HEK293 (cell line): ENCODE data around the gene RIMKLA.

ENCODE experiments used
- OSR2 ChIP-seq: fragments of 450-650 bp; formaldehyde crosslinking; IDR thresholded peaks from 2 replicates; pipeline ENCODE4 v1.5.1; 2016; ENCODE audit warnings: missing biosample characterization, missing genetic modification characterization
- SP2 ChIP-seq: fragments of 450-650 bp; formaldehyde crosslinking; IDR thresholded peaks from 2 replicates; pipeline ENCODE4 v1.5.1; 2016; ENCODE audit warnings: missing biosample characterization, missing genetic modification characterization
- SP3 ChIP-seq: fragments of 450-650 bp; formaldehyde crosslinking; IDR thresholded peaks from 2 replicates; pipeline ENCODE4 v1.5.1; 2016; ENCODE audit warnings: missing biosample characterization, missing genetic modification characterization
- ZNF112 ChIP-seq: fragments of 450-650 bp; formaldehyde crosslinking; IDR thresholded peaks from 2 replicates; pipeline ENCODE4 v1.5.0; 2017; ENCODE audit warnings: missing biosample characterization, missing genetic modification characterization
- ZNF114 ChIP-seq: fragments of 450-650 bp; formaldehyde crosslinking; IDR thresholded peaks from 2 replicates; pipeline ENCODE4 v1.5.0; 2017; ENCODE audit warnings: missing biosample characterization, missing genetic modification characterization
- ZNF146 ChIP-seq: fragments of 450-650 bp; formaldehyde crosslinking; IDR thresholded peaks from 2 replicates; pipeline ENCODE4 v1.5.1; 2016; ENCODE audit warnings: missing biosample characterization, missing genetic modification characterization
- ZNF157 ChIP-seq: fragments of 450-650 bp; formaldehyde crosslinking; IDR thresholded peaks from 2 replicates; pipeline ENCODE4 v1.5.1; 2016; ENCODE audit warnings: missing biosample characterization, missing genetic modification characterization
- ZNF16 ChIP-seq: fragments of 450-650 bp; formaldehyde crosslinking; IDR thresholded peaks from 2 replicates; pipeline ENCODE4 v1.5.1; 2016; ENCODE audit warnings: low read depth, missing biosample characterization, missing genetic modification characterization
- ZNF174 ChIP-seq: fragments of 450-650 bp; formaldehyde crosslinking; IDR thresholded peaks from 2 replicates; pipeline ENCODE4 v1.5.0; 2017; ENCODE audit warnings: missing biosample characterization, mild to moderate bottlenecking, missing genetic modification characterization
- ZNF175 ChIP-seq: fragments of 450-650 bp; formaldehyde crosslinking; IDR thresholded peaks from 2 replicates; pipeline ENCODE4 v1.5.1; 2016; ENCODE audit warnings: missing biosample characterization, missing genetic modification characterization
- ZNF221 ChIP-seq: fragments of 450-650 bp; formaldehyde crosslinking; IDR thresholded peaks from 2 replicates; pipeline ENCODE4 v1.5.1; 2017; ENCODE audit warnings: missing biosample characterization, missing genetic modification characterization, borderline replicate concordance
- ZNF274 ChIP-seq, 2 experiments: fragments of 200-500 bp in 1 of 2; fragments of 450-650 bp in 1 of 2; sonication (Bioruptor generic) in 1 of 2; formaldehyde crosslinking in 1 of 2; IDR thresholded peaks; 2 replicates each; pipeline versions ENCODE4 v1.5.1 to v1.6.1; 2014 to 2016; ENCODE audit warnings: borderline replicate concordance in 1 of 2, inconsistent platforms in 1 of 2, low read length in 1 of 2, missing biosample characterization in 1 of 2, missing genetic modification characterization in 1 of 2
- ZNF366 ChIP-seq: fragments of 450-650 bp; formaldehyde crosslinking; conservative IDR thresholded peaks from 2 replicates; pipeline ENCODE4 v1.5.1; 2016; ENCODE audit warnings: missing biosample characterization, missing genetic modification characterization
- ZNF37A ChIP-seq: fragments of 450-650 bp; IDR thresholded peaks from 2 replicates; pipeline ENCODE4 v1.5.1; 2018; ENCODE audit warnings: missing biosample characterization, missing genetic modification characterization
- ZNF416 ChIP-seq: fragments of 450-650 bp; formaldehyde crosslinking; IDR thresholded peaks from 2 replicates; pipeline ENCODE4 v1.5.1; 2016; ENCODE audit warnings: missing biosample characterization, missing genetic modification characterization
- ZNF558 ChIP-seq: fragments of 450-650 bp; formaldehyde crosslinking; IDR thresholded peaks from 2 replicates; pipeline ENCODE4 v1.5.1; 2016; ENCODE audit warnings: missing biosample characterization, missing genetic modification characterization
- ZNF621 ChIP-seq: fragments of 450-650 bp; formaldehyde crosslinking; IDR thresholded peaks from 2 replicates; pipeline ENCODE4 v1.5.1; 2017; ENCODE audit warnings: missing biosample characterization, missing genetic modification characterization
- ZNF626 ChIP-seq: fragments of 450-650 bp; sonication (Bioruptor Pico); formaldehyde crosslinking; IDR thresholded peaks from 2 replicates; pipeline ENCODE4 v1.5.1; 2018; ENCODE audit warnings: missing biosample characterization, missing genetic modification characterization, inconsistent platforms
- ZNF785 ChIP-seq: fragments of 450-650 bp; formaldehyde crosslinking; IDR thresholded peaks from 2 replicates; pipeline ENCODE4 v1.5.1; 2016; ENCODE audit warnings: missing biosample characterization, missing genetic modification characterization
- ZNF837 ChIP-seq: fragments of 450-650 bp; formaldehyde crosslinking; IDR thresholded peaks from 2 replicates; pipeline ENCODE4 v1.5.1; 2016; ENCODE audit warnings: missing biosample characterization, missing genetic modification characterization
- ZSCAN16 ChIP-seq: fragments of 450-650 bp; formaldehyde crosslinking; IDR thresholded peaks from 2 replicates; pipeline ENCODE4 v1.5.1; 2016; ENCODE audit warnings: missing biosample characterization, missing genetic modification characterization
- ZSCAN23 ChIP-seq: fragments of 450-650 bp; formaldehyde crosslinking; IDR thresholded peaks from 2 replicates; pipeline ENCODE4 v1.5.1; 2016; ENCODE audit warnings: missing biosample characterization, missing genetic modification characterization
- TF ChIP-seq, protein P1 (sequence below): fragments of 450-650 bp; formaldehyde crosslinking; IDR thresholded peaks from 2 replicates; pipeline ENCODE4 v1.5.1; 2016; ENCODE audit warnings: missing biosample characterization, missing genetic modification characterization
- TF ChIP-seq, protein P2 (sequence below): fragments of 450-650 bp; formaldehyde crosslinking; IDR thresholded peaks from 2 replicates; pipeline ENCODE4 v1.5.1; 2016; ENCODE audit warnings: missing biosample characterization, missing genetic modification characterization, low read depth
- TF ChIP-seq, protein P3 (sequence below): fragments of 450-650 bp; formaldehyde crosslinking; IDR thresholded peaks from 2 replicates; pipeline ENCODE4 v1.5.1; 2016; ENCODE audit warnings: missing biosample characterization, missing genetic modification characterization
- TF ChIP-seq, protein P4 (sequence below): fragments of 450-650 bp; IDR thresholded peaks from 2 replicates; pipeline ENCODE4 v1.5.1; 2018; ENCODE audit warnings: missing biosample characterization, missing genetic modification characterization
- TF ChIP-seq, protein P5 (sequence below): fragments of 450-650 bp; formaldehyde crosslinking; conservative IDR thresholded peaks from 2 replicates; pipeline ENCODE4 v1.5.1; 2016; ENCODE audit warnings: low read depth, missing biosample characterization, missing genetic modification characterization

Gene RIMKLA

DNA sequence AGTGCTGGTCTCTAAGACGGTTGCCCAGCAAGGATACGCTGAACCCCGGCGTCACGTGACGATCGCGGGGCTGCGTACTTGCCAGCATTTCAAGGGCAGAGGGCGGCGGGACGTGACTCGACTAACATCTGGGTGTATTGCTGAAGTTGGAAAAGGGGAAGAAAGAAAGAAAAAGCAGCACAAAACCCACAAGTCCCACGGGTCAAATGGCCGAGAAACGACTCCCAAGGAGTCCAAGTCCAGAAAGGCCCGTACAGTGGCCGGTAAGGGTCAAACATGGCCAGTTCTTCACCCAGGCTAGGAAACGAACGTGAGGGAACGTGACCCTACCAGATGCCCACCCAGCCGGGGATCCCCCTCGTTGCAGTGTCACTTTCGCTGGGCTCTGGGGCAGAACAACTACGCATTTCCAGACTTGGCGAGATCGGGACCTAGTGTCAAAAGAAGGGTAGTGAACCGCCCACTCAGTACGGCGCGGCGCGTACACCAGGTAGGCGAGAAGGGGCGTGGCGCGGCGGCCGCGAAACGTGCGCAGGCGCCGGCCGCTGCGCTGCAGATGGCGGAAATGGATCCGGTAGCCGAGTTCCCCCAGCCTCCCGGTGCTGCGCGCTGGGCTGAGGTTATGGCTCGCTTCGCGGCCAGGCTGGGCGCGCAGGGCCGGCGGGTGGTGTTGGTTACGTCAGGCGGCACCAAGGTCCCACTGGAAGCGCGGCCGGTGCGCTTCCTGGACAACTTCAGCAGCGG lies 75.6 kb downstream of the RIMKLA start, which contains the start of the genes PPCS and ZMYND12 (continued):
- TF ChIP-seq, protein P1, sequence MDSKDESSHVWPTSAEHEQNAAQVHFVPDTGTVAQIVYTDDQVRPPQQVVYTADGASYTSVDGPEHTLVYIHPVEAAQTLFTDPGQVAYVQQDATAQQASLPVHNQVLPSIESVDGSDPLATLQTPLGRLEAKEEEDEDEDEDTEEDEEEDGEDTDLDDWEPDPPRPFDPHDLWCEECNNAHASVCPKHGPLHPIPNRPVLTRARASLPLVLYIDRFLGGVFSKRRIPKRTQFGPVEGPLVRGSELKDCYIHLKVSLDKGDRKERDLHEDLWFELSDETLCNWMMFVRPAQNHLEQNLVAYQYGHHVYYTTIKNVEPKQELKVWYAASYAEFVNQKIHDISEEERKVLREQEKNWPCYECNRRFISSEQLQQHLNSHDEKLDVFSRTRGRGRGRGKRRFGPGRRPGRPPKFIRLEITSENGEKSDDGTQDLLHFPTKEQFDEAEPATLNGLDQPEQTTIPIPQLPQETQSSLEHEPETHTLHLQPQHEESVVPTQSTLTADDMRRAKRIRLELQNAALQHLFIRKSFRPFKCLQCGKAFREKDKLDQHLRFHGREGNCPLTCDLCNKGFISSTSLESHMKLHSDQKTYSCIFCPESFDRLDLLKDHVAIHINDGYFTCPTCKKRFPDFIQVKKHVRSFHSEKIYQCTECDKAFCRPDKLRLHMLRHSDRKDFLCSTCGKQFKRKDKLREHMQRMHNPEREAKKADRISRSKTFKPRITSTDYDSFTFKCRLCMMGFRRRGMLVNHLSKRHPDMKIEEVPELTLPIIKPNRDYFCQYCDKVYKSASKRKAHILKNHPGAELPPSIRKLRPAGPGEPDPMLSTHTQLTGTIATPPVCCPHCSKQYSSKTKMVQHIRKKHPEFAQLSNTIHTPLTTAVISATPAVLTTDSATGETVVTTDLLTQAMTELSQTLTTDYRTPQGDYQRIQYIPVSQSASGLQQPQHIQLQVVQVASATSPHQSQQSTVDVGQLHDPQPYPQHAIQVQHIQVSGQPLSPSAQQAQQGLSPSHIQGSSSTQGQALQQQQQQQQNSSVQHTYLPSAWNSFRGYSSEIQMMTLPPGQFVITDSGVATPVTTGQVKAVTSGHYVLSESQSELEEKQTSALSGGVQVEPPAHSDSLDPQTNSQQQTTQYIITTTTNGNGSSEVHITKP (tag by site-specific recombination), result peak; percentile 56
- no peak for TF ChIP-seq ZNF785
- TF ChIP-seq ZNF837 (tag by site-specific recombination), result no peak
- no peak for TF ChIP-seq ZNF221
- TF ChIP-seq OSR2, result peak; percentile 63
- TF ChIP-seq, protein P2, sequence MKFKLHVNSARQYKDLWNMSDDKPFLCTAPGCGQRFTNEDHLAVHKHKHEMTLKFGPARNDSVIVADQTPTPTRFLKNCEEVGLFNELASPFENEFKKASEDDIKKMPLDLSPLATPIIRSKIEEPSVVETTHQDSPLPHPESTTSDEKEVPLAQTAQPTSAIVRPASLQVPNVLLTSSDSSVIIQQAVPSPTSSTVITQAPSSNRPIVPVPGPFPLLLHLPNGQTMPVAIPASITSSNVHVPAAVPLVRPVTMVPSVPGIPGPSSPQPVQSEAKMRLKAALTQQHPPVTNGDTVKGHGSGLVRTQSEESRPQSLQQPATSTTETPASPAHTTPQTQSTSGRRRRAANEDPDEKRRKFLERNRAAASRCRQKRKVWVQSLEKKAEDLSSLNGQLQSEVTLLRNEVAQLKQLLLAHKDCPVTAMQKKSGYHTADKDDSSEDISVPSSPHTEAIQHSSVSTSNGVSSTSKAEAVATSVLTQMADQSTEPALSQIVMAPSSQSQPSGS, result no peak
- TF ChIP-seq ZNF274 (IDR thresholded peaks at IDR 0.05; ENCODE audit: low read length), result no peak
- no peak for TF ChIP-seq ZNF274 (tag by site-specific recombination; IDR thresholded peaks at IDR 0.05; ENCODE audit: borderline replicate concordance)
- TF ChIP-seq ZNF626, result no peak
- no peak for TF ChIP-seq ZSCAN16 (tag by site-specific recombination)
- TF ChIP-seq ZNF621, result no peak
- TF ChIP-seq SP3 (tag by site-specific recombination), result peak; percentile 80
- no peak for TF ChIP-seq ZNF16 (tag by site-specific recombination)
- TF ChIP-seq ZNF114 (tag by site-specific recombination), result no peak
- no peak for TF ChIP-seq ZNF112 (tag by site-specific recombination)
- TF ChIP-seq ZNF37A (tag by site-specific recombination), result no peak
- TF ChIP-seq ZNF558, result no peak
- TF ChIP-seq, protein P3, sequence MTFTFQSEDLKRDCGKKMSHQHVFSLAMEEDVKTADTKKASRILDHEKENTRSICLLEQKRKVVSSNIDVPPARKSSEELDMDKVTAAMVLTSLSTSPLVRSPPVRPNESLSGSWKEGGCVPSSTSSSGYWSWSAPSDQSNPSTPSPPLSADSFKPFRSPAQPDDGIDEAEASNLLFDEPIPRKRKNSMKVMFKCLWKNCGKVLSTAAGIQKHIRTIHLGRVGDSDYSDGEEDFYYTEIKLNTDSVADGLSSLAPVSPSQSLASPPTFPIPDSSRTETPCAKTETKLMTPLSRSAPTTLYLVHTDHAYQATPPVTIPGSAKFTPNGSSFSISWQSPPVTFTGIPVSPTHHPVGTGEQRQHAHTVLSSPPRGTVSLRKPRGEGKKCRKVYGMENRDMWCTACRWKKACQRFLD (tag by site-specific recombination), result no peak
- peak; percentile 49 for TF ChIP-seq SP2 (tag by site-specific recombination)
- TF ChIP-seq ZNF175 (tag by site-specific recombination), result no peak
- no peak for TF ChIP-seq ZNF146
- TF ChIP-seq ZNF416 (tag by site-specific recombination), result no peak
- TF ChIP-seq ZNF174 (tag by site-specific recombination), result no peak
- TF ChIP-seq, protein P4, sequence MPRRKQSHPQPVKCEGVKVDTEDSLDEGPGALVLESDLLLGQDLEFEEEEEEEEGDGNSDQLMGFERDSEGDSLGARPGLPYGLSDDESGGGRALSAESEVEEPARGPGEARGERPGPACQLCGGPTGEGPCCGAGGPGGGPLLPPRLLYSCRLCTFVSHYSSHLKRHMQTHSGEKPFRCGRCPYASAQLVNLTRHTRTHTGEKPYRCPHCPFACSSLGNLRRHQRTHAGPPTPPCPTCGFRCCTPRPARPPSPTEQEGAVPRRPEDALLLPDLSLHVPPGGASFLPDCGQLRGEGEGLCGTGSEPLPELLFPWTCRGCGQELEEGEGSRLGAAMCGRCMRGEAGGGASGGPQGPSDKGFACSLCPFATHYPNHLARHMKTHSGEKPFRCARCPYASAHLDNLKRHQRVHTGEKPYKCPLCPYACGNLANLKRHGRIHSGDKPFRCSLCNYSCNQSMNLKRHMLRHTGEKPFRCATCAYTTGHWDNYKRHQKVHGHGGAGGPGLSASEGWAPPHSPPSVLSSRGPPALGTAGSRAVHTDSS, result no peak
- TF ChIP-seq ZNF157 (tag by site-specific recombination), result no peak
- TF ChIP-seq, protein P5, sequence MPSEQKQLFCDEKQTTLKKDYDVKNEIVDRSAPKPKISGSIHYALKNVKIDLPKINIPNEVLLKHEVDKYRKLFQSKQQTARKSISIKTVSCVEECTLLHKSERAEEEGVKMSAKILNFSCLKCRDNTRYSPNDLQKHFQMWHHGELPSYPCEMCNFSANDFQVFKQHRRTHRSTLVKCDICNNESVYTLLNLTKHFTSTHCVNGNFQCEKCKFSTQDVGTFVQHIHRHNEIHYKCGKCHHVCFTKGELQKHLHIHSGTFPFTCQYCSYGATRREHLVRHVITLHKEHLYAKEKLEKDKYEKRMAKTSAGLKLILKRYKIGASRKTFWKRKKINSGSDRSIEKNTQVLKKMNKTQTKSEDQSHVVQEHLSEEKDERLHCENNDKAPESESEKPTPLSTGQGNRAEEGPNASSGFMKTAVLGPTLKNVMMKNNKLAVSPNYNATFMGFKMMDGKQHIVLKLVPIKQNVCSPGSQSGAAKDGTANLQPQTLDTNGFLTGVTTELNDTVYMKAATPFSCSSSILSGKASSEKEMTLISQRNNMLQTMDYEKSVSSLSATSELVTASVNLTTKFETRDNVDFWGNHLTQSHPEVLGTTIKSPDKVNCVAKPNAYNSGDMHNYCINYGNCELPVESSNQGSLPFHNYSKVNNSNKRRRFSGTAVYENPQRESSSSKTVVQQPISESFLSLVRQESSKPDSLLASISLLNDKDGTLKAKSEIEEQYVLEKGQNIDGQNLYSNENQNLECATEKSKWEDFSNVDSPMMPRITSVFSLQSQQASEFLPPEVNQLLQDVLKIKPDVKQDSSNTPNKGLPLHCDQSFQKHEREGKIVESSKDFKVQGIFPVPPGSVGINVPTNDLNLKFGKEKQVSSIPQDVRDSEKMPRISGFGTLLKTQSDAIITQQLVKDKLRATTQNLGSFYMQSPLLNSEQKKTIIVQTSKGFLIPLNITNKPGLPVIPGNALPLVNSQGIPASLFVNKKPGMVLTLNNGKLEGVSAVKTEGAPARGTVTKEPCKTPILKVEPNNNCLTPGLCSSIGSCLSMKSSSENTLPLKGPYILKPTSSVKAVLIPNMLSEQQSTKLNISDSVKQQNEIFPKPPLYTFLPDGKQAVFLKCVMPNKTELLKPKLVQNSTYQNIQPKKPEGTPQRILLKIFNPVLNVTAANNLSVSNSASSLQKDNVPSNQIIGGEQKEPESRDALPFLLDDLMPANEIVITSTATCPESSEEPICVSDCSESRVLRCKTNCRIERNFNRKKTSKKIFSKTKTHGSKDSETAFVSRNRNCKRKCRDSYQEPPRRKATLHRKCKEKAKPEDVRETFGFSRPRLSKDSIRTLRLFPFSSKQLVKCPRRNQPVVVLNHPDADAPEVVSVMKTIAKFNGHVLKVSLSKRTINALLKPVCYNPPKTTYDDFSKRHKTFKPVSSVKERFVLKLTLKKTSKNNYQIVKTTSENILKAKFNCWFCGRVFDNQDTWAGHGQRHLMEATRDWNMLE, result peak; percentile 49; the same call in 1 of the 2 replicates
- TF ChIP-seq ZNF366 (tag by site-specific recombination), result peak; percentile 41; the same call in 1 of the 2 replicates
- no peak for TF ChIP-seq ZSCAN23
